SK-N-SH treated with all-trans-retinoic acid at 6 μM for 48 hours (cell line): Measurements from ENCODE around the gene DPYD.

Source experiments
- ATAC-seq: fragments of 200-7000 bp; cut with Tn5 transposase; 3 replicates; pipeline ENCODE4 v1.9.1; 2020; ENCODE audit warnings: mild to moderate bottlenecking, moderate library complexity
- ARNTL ChIP-seq: fragments of 450-650 bp; formaldehyde crosslinking; IDR thresholded peaks from 2 replicates; pipeline ENCODE4 v1.5.0; 2020; ENCODE audit warnings: low read depth, mild to moderate bottlenecking, moderate library complexity, borderline replicate concordance
- BACH2 ChIP-seq: fragments of 250-450 bp; sonication (Bioruptor Pico); IDR thresholded peaks from 2 replicates; pipeline ENCODE4 v1.9.0; 2021; ENCODE audit warnings: mild to moderate bottlenecking, borderline replicate concordance
- CSDC2 ChIP-seq: fragments of 250-450 bp; sonication (Bioruptor Pico); IDR thresholded peaks from 2 replicates; pipeline ENCODE4 v1.5.0; 2020; ENCODE audit warnings: mild to moderate bottlenecking, moderate library complexity
- CSRNP3 ChIP-seq: fragments of 250-450 bp; sonication (Bioruptor Pico); IDR thresholded peaks from 2 replicates; pipeline ENCODE4 v1.5.1; 2021; ENCODE audit warnings: mild to moderate bottlenecking, moderate library complexity
- ESRRG ChIP-seq: fragments of 250-450 bp; sonication (Bioruptor Pico); IDR thresholded peaks from 2 replicates; pipeline ENCODE4 v1.6.1; 2021; ENCODE audit warnings: mild to moderate bottlenecking
- GLIS3 ChIP-seq: fragments of 250-450 bp; sonication (Bioruptor Pico); IDR thresholded peaks from 2 replicates; pipeline ENCODE4 v1.5.0; 2020; ENCODE audit warnings: mild to moderate bottlenecking, moderate library complexity
- OSR1 ChIP-seq: fragments of 250-450 bp; sonication (Bioruptor Pico); IDR thresholded peaks from 2 replicates; pipeline ENCODE4 v1.8.0; 2022; ENCODE audit warnings: moderate library complexity, mild to moderate bottlenecking, inconsistent platforms
- PATZ1 ChIP-seq: fragments of 250-450 bp; sonication (Bioruptor Pico); IDR thresholded peaks from 2 replicates; pipeline ENCODE4 v1.8.0; 2020; ENCODE audit warnings: mild to moderate bottlenecking, moderate library complexity, borderline replicate concordance
- PPARA ChIP-seq: fragments of 250-450 bp; sonication (Bioruptor Pico); IDR thresholded peaks from 2 replicates; pipeline ENCODE4 v1.5.0; 2020; ENCODE audit warnings: mild to moderate bottlenecking, borderline replicate concordance
- RARB ChIP-seq: fragments of 250-450 bp; sonication (Bioruptor Pico); IDR thresholded peaks from 2 replicates; pipeline ENCODE4 v1.8.0; 2021; ENCODE audit warnings: mild to moderate bottlenecking, moderate library complexity
- SNAI2 ChIP-seq: fragments of 250-450 bp; sonication (Bioruptor Pico); IDR thresholded peaks from 2 replicates; pipeline ENCODE4 v1.5.0; 2020; ENCODE audit warnings: mild to moderate bottlenecking, moderate library complexity
- TCF4 ChIP-seq: fragments of 250-450 bp; sonication (Bioruptor Pico); IDR thresholded peaks from 2 replicates; pipeline ENCODE4 v1.8.0; 2021; ENCODE audit warnings: mild to moderate bottlenecking, moderate library complexity, borderline replicate concordance
- TOX ChIP-seq: fragments of 250-450 bp; sonication (Bioruptor Pico); IDR thresholded peaks from 2 replicates; pipeline ENCODE4 v1.8.0; 2021; ENCODE audit warnings: mild to moderate bottlenecking, moderate library complexity, borderline replicate concordance
- ZC3H10 ChIP-seq: fragments of 250-450 bp; sonication (Bioruptor Pico); IDR thresholded peaks from 2 replicates; pipeline ENCODE4 v1.5.1; 2021; ENCODE audit warnings: mild to moderate bottlenecking, moderate library complexity
- ZFP3 ChIP-seq: fragments of 250-450 bp; sonication (Bioruptor Pico); IDR thresholded peaks from 2 replicates; pipeline ENCODE4 v1.5.0; 2020; ENCODE audit warnings: mild to moderate bottlenecking, moderate library complexity
- ZFP30 ChIP-seq: fragments of 450-650 bp; formaldehyde crosslinking; IDR thresholded peaks from 2 replicates; pipeline ENCODE4 v1.5.0; 2022; ENCODE audit warnings: mild to moderate bottlenecking, moderate library complexity
- ZNF565 ChIP-seq: fragments of 450-650 bp; formaldehyde crosslinking; conservative IDR thresholded peaks from 2 replicates; pipeline ENCODE4 v1.5.0; 2020; ENCODE audit warnings: low read depth, mild to moderate bottlenecking, moderate library complexity
- ZNF8 ChIP-seq: fragments of 450-650 bp; formaldehyde crosslinking; IDR thresholded peaks from 2 replicates; pipeline ENCODE4 v1.5.0; 2020; ENCODE audit warnings: mild to moderate bottlenecking, moderate library complexity
- TF ChIP-seq, protein P1 (sequence below): fragments of 250-450 bp; sonication (Bioruptor Pico); IDR thresholded peaks from 2 replicates; pipeline ENCODE4 v1.5.0; 2020; ENCODE audit warnings: mild to moderate bottlenecking, moderate library complexity
- TF ChIP-seq, protein P2 (sequence below): fragments of 250-450 bp; sonication (Bioruptor Pico); IDR thresholded peaks from 2 replicates; pipeline ENCODE4 v1.5.1; 2020; ENCODE audit warnings: low read depth, mild to moderate bottlenecking, moderate library complexity
- TF ChIP-seq, protein P3 (sequence below): fragments of 250-450 bp; sonication (Bioruptor Pico); IDR thresholded peaks from 2 replicates; pipeline ENCODE4 v1.8.0; 2021; ENCODE audit warnings: low read depth, mild to moderate bottlenecking, moderate library complexity, borderline replicate concordance

DPYD gene

DNA sequence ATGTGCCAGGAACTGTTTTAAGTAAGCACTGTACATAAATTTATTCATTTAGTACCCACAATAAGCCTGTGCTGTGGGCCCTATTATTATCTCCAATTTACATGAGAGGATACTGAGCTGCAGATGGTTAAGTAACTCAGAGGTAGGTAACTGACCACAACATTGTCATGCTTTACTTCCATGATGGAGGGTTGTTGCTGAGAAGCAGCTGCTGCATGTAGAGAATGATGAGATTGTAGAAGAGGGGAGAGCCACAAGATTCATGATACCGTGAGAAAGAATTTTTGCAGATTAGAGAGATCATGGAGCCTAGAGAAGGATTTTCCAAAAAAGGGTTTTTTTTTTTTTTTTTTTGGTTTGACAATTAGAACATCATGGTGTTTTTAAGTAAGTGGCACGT lies 886.2 kb downstream of the DPYD start (continued):
- TF ChIP-seq, protein P1, sequence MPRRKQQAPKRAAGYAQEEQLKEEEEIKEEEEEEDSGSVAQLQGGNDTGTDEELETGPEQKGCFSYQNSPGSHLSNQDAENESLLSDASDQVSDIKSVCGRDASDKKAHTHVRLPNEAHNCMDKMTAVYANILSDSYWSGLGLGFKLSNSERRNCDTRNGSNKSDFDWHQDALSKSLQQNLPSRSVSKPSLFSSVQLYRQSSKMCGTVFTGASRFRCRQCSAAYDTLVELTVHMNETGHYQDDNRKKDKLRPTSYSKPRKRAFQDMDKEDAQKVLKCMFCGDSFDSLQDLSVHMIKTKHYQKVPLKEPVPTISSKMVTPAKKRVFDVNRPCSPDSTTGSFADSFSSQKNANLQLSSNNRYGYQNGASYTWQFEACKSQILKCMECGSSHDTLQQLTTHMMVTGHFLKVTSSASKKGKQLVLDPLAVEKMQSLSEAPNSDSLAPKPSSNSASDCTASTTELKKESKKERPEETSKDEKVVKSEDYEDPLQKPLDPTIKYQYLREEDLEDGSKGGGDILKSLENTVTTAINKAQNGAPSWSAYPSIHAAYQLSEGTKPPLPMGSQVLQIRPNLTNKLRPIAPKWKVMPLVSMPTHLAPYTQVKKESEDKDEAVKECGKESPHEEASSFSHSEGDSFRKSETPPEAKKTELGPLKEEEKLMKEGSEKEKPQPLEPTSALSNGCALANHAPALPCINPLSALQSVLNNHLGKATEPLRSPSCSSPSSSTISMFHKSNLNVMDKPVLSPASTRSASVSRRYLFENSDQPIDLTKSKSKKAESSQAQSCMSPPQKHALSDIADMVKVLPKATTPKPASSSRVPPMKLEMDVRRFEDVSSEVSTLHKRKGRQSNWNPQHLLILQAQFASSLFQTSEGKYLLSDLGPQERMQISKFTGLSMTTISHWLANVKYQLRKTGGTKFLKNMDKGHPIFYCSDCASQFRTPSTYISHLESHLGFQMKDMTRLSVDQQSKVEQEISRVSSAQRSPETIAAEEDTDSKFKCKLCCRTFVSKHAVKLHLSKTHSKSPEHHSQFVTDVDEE: no peak
- TF ChIP-seq, protein P2, sequence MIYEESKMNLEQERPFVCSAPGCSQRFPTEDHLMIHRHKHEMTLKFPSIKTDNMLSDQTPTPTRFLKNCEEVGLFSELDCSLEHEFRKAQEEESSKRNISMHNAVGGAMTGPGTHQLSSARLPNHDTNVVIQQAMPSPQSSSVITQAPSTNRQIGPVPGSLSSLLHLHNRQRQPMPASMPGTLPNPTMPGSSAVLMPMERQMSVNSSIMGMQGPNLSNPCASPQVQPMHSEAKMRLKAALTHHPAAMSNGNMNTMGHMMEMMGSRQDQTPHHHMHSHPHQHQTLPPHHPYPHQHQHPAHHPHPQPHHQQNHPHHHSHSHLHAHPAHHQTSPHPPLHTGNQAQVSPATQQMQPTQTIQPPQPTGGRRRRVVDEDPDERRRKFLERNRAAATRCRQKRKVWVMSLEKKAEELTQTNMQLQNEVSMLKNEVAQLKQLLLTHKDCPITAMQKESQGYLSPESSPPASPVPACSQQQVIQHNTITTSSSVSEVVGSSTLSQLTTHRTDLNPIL: no peak
- TF ChIP-seq PPARA (CRISPR knock-in tag) (no peak), BACH2 (CRISPR knock-in tag) (no peak), ZC3H10 (CRISPR knock-in tag) (no peak), CSDC2 (no peak)

- no peak for TF ChIP-seq GLIS3
- TF ChIP-seq CSDC2: no peak
- TF ChIP-seq OSR1 (CRISPR knock-in tag): no peak
- TF ChIP-seq TOX: no peak
- TF ChIP-seq CSRNP3 (CRISPR knock-in tag): no peak
- no peak for TF ChIP-seq ZNF8 (CRISPR knock-in tag)
- TF ChIP-seq, protein P1: no peak
- TF ChIP-seq, protein P3, sequence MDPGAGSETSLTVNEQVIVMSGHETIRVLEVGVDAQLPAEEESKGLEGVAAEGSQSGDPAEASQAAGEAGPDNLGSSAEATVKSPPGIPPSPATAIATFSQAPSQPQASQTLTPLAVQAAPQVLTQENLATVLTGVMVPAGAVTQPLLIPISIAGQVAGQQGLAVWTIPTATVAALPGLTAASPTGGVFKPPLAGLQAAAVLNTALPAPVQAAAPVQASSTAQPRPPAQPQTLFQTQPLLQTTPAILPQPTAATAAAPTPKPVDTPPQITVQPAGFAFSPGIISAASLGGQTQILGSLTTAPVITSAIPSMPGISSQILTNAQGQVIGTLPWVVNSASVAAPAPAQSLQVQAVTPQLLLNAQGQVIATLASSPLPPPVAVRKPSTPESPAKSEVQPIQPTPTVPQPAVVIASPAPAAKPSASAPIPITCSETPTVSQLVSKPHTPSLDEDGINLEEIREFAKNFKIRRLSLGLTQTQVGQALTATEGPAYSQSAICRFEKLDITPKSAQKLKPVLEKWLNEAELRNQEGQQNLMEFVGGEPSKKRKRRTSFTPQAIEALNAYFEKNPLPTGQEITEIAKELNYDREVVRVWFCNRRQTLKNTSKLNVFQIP (CRISPR knock-in tag): no peak
- TF ChIP-seq SNAI2 (CRISPR knock-in tag): no peak
- TF ChIP-seq PATZ1: no peak
- TF ChIP-seq, protein P2: no peak
- no peak for TF ChIP-seq ZFP3 (CRISPR knock-in tag)
- TF ChIP-seq ESRRG: no peak
- TF ChIP-seq PPARA (CRISPR knock-in tag): no peak
- TF ChIP-seq ARNTL (CRISPR knock-in tag): no peak
- TF ChIP-seq ZFP30 (CRISPR knock-in tag): no peak
- no peak for TF ChIP-seq TCF4 (CRISPR knock-in tag)
- TF ChIP-seq ZNF565: no peak
- no peak for TF ChIP-seq RARB (CRISPR knock-in tag)
- TF ChIP-seq BACH2 (CRISPR knock-in tag): no peak
- ATAC-seq: no peak
These were observed 886.9 kb downstream of the DPYD start for GRCh38 chr1:97033949-97034348.
